Ovary (tissue), 9 donors: Measurements from ENCODE around the gene PRR20E. TPM values are rescaled to one million over a fixed set of nuclear protein-coding genes. Genes with fewer than 3 reads are reported as not detected.

Experiments
- DNase-seq, 5 donors: peaks; one replicate each; pipeline ENCODE4 v3.0.0-alpha.2; 2019 to 2020
- H3K27ac ChIP-seq, 2 donors: fragments of 200-600 bp; one replicate each; pipeline versions ENCODE4 v1.5.1 to v1.8.0; 2019 to 2022
- H3K27me3 ChIP-seq: fragments of 200-600 bp; one replicate; pipeline ENCODE4 v1.8.0; 2022
- H3K36me3 ChIP-seq: fragments of 200-600 bp; sonication (generic); one replicate; pipeline ENCODE4 v1.5.1; 2019
- H3K4me1 ChIP-seq: one replicate; pipeline ENCODE4 v1.8.1; 2013; ENCODE audit warnings: mild to moderate bottlenecking, moderate library complexity; ENCODE audit not compliant: insufficient read depth
- H3K4me3 ChIP-seq: fragments of 200-600 bp; sonication (generic); one replicate; pipeline ENCODE4 v1.5.1; 2017
- H3K9me3 ChIP-seq, 2 donors: fragments of 200-600 bp in 1 of 2; sonication (generic) in 1 of 2; one replicate each; pipeline versions ENCODE4 v1.5.1 to v1.8.1; 2013 to 2019; ENCODE audit warnings: mild to moderate bottlenecking in 1 of 2, moderate library complexity in 1 of 2
- EP300 ChIP-seq: sonication (generic); formaldehyde crosslinking; IDR thresholded peaks from one replicate; pipeline ENCODE4 v1.6.1; 2017; ENCODE audit warnings: antibody characterized with exemption
- POLR2A ChIP-seq: fragments of 450-650 bp; IDR thresholded peaks from one replicate; pipeline ENCODE4 v1.6.1; 2017; ENCODE audit warnings: antibody characterized with exemption, mild to moderate bottlenecking, moderate library complexity
- WGBS, 3 donors: extraction: QIAGEN DNeasy Blood & Tissue Kit in 1 of 3; methylation state at CpG; one replicate each; pipeline versions ENCODE4 v1.1.5 to v1.1.7; 2013 to 2017; 5-methylcytosine and 5-hydroxymethylcytosine counted together
- intact Hi-C, 4 donors: fragments of 100-400 bp; cut with DNase I; formaldehyde crosslinking; loops; one replicate each; pipeline versions ENCODE4 v1.11.0 to v1.15.1; 2022 to 2023
- polyA plus RNA-seq, 2 donors: library from polyadenylated mRNA; stranded (reverse); fragments of 200-250 nt in 1 of 2; fragments of 350-450 nt in 1 of 2; fragmentation: Illumina TruSeq in 1 of 2; extraction: RNeasy Lipid Tissue Mini Kit (QIAGEN cat#74804) in 1 of 2; gene quantifications; one replicate each; pipeline ENCODE4 v1.2.3, GENCODE V29; 2013 to 2014
- small RNA-seq: library from RNA; depleted of rRNA; stranded (forward); fragments of <200 nt; gene quantifications from one replicate; pipeline ENCODE3, GENCODE V24; 2016
- total RNA-seq, 7 donors: library from RNA; depleted of rRNA in 2 of 7; stranded (reverse); fragments of >200 nt in 2 of 7; fragmentation: NEBNext Ultra II Directional in 3 of 7; extraction: Animal tissue kit (Norgen Biotek cat#: 25700) in 3 of 7; gene quantifications; one replicate each; pipeline versions ENCODE4 v1.1.0 to v1.2.4, GENCODE V29; 2016 to 2023
- TF ChIP-seq, protein P1 (sequence below), 3 donors: fragments of 450-650 bp in 2 of 3; fragments of 200-600 bp in 1 of 3; IDR thresholded peaks; one replicate each; pipeline versions ENCODE4 v1.5.1 to v1.8.0; 2016 to 2022; ENCODE audit warnings: antibody characterized with exemption in 3 of 3, mild to moderate bottlenecking in 1 of 3
- donor health status: DM: no; HTN: no; CAD: no; lungs with moderate emphysema.
- donor health status: DM: no; HTN: no; CAD: no.
- donor health status: Bipolar disorder and iron deficiency.
- donor health status: DM: yes; HTN: yes; CAD: no.
- donor health status: DM: no; HTN: no; CAD: no.
- donor health status: DM: yes; HTN: yes; CAD: no.

PRR20E gene
- total and polyA plus RNA-seq, 9 donors, result not detected

DNA sequence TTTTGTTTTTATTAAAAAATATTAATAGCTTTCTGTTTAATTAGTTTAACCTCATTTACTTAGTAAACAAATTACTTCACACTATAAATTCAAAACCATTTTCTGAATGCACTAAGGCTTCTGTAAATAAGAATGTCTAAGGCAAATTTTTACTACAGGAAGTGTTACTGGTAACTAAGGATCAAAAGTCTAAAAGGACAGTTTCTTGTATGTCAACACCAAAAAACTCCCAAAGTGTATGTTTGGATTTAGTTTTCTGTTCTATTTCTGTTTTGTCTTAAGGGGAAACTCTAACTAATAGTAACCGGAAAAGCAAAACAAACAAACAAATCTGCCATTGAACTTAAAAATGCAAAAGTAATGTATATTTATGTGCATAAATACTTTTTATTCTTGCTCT lies 24.7 kb downstream of the PRR20E start:
- intact Hi-C loops, result no loop called here
- TF ChIP-seq, protein P1, sequence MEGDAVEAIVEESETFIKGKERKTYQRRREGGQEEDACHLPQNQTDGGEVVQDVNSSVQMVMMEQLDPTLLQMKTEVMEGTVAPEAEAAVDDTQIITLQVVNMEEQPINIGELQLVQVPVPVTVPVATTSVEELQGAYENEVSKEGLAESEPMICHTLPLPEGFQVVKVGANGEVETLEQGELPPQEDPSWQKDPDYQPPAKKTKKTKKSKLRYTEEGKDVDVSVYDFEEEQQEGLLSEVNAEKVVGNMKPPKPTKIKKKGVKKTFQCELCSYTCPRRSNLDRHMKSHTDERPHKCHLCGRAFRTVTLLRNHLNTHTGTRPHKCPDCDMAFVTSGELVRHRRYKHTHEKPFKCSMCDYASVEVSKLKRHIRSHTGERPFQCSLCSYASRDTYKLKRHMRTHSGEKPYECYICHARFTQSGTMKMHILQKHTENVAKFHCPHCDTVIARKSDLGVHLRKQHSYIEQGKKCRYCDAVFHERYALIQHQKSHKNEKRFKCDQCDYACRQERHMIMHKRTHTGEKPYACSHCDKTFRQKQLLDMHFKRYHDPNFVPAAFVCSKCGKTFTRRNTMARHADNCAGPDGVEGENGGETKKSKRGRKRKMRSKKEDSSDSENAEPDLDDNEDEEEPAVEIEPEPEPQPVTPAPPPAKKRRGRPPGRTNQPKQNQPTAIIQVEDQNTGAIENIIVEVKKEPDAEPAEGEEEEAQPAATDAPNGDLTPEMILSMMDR (IDR thresholded peaks at IDR 0.05), result no peak
- TF ChIP-seq EP300, result no peak
- TF ChIP-seq POLR2A, result no peak
- 33 to 63% (median 45%) methylated on average over 1 of the region's 1 CpG for WGBS, 3 donors
- Histone ChIP-seq H3K4me3 (no peak overlapping the region), H3K27me3 (no peaks in the 10 kb centered on the region), H3K4me1 (no peaks in the 10 kb centered on the region), H3K9me3 (no peaks in the 10 kb centered on the region), H3K27ac (no peak overlapping the region), H3K36me3 (no peaks in the 10 kb centered on the region)
- no peak for DNase-seq

DNA sequence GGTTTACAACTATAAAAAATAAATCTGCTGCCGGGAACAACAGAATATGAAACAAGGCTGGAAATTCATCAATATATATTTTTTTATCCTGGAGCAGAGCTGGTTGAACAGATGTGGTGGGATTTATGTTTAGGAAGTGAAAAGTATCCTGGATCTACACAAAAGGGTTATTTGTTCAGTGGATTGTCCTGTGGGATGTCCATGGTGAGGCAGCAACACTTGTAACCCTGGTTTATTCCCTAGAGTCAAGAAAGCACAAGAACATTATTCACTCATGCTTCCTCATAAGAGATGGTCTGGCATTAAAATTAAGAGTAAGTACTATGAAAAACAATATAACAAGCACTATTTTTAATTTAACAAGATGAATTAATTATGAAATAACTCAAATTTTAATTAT lies 46.0 kb downstream of the PRR20E start:
- Histone ChIP-seq H3K36me3 (no peaks in the 10 kb centered on the region), H3K4me3 (no peak overlapping the region), H3K4me1 (no peaks in the 10 kb centered on the region), H3K27ac (no peak overlapping the region), H3K9me3 (no peaks in the 10 kb centered on the region), H3K27me3 (no peaks in the 10 kb centered on the region)
- TF ChIP-seq POLR2A (no peak), EP300 (no peak)
- no peak for DNase-seq
- intact Hi-C loops, result no loop called here
- WGBS, 3 donors, result 80 to 86% (median 84%) methylated on average over 1 of the region's 1 CpG

Small RNA genes lying within 50 kb of the gene (small RNA-seq; reads per million reads assigned to genes)
- gene PRR20FP, result not detected

Other genes starting within 250 kb of the PRR20E start
- gene PRR20A, start 26.3 kb upstream of the PRR20E start, total RNA-seq, result not detected
- gene PRR20A, start 26.3 kb upstream of the PRR20E start, polyA plus RNA-seq, result not detected
- gene PRR20B, start 19.7 kb upstream of the PRR20E start, total RNA-seq, result not detected
- not detected for gene PRR20B, start 19.7 kb upstream of the PRR20E start, polyA plus RNA-seq
- not detected for gene PRR20C, start 13.1 kb upstream of the PRR20E start, total RNA-seq
- gene PRR20C, start 13.1 kb upstream of the PRR20E start, polyA plus RNA-seq, result not detected
- gene PRR20D, start 6.6 kb upstream of the PRR20E start, total RNA-seq, result not detected
- gene PRR20D, start 6.6 kb upstream of the PRR20E start, polyA plus RNA-seq, result not detected